GM12892 (cell line): Measurements from ENCODE around the gene HES2.
"Not testable (repeated sequence)": the region's sequence is repeated elsewhere in the genome, so short reads cannot be mapped to it uniquely, and the experiment has no call there.

Experiments
- DNase-seq: peaks from one replicate; pipeline ENCODE4 v3.0.0; 2011; ENCODE audit not compliant: insufficient read length
- FAIRE-seq: peaks from 2 replicates; lab custom pipeline; 2011; peaks lifted over from hg19 to GRCh38; lab: Jason Lieb, UNC
- POLR2A ChIP-seq: IDR thresholded peaks from 2 replicates; pipeline ENCODE4 v1.6.1; 2011; ENCODE audit warnings: low read depth, low read length, control low read depth
- POLR2AphosphoS5 ChIP-seq: IDR thresholded peaks from 2 replicates; pipeline ENCODE4 v1.6.1; 2011; ENCODE audit warnings: low read depth, low read length, control low read depth
- TAF1 ChIP-seq: IDR thresholded peaks from 2 replicates; pipeline ENCODE4 v1.6.1; 2011; ENCODE audit warnings: low read depth, mild to moderate bottlenecking, control low read depth, low read length, borderline replicate concordance

Gene HES2

GRCh38 chr1:6384135-6384534, 35.6 kb downstream of the HES2 start:
- DNase-seq (no peak), FAIRE-seq (no peak)
- TF ChIP-seq POLR2A (no peak), POLR2AphosphoS5 (no peak), TAF1 (no peak)

GRCh38 chr1:6380037-6380436, 39.7 kb downstream of the HES2 start:
- no peak for FAIRE-seq
- TF ChIP-seq POLR2A (no peak), POLR2AphosphoS5 (no peak), TAF1 (no peak)

GRCh38 chr1:6378096-6378746, 41.5 kb downstream of the HES2 start:
- no peak for TF ChIP-seq POLR2A
- no peak for TF ChIP-seq TAF1
- no peak for TF ChIP-seq POLR2AphosphoS5
- DNase-seq (no peak), FAIRE-seq (no peak)

More at GRCh38 chr1:6380037-6380436, 39.7 kb downstream of the HES2 start:
- no peak for DNase-seq

GRCh38 chr1:6373961-6374720, 45.6 kb downstream of the HES2 start:
- FAIRE-seq (no peak), DNase-seq (no peak)
- TF ChIP-seq POLR2A (no peak), TAF1 (no peak), POLR2AphosphoS5 (no peak)

GRCh38 chr1:6372236-6372635, 47.5 kb downstream of the HES2 start:
- not testable (repeated sequence) for FAIRE-seq, DNase-seq

GRCh38 chr1:6370006-6370405, 49.7 kb downstream of the HES2 start:
- FAIRE-seq (no peak), DNase-seq (no peak)
- TF ChIP-seq POLR2A (no peak), TAF1 (no peak), POLR2AphosphoS5 (no peak)

- no peak for FAIRE-seq
- DNase-seq: no peak
- no peak for TF ChIP-seq POLR2AphosphoS5
These were observed 52.2 kb downstream of the HES2 start for GRCh38 chr1:6367381-6368012.

GRCh38 chr1:6365047-6365446, 54.7 kb downstream of the HES2 start:
- FAIRE-seq (no peak), DNase-seq (no peak)
- TF ChIP-seq POLR2A (no peak), POLR2AphosphoS5 (no peak), TAF1 (no peak)

GRCh38 chr1:6363085-6363884, 56.4 kb downstream of the HES2 start:
- DNase-seq, FAIRE-seq: not testable (repeated sequence)
